ENCODE data around the gene ZNF469. TPM values are rescaled to one million over a fixed set of nuclear protein-coding genes. Genes with fewer than 3 reads are reported as not detected.

The ZNF469 gene
- total and polyA plus RNA-seq, 2 of the 13 experiments (the other 11 are each of a cell fraction or from before 2014, with no cell fraction given): not detected

DNA sequence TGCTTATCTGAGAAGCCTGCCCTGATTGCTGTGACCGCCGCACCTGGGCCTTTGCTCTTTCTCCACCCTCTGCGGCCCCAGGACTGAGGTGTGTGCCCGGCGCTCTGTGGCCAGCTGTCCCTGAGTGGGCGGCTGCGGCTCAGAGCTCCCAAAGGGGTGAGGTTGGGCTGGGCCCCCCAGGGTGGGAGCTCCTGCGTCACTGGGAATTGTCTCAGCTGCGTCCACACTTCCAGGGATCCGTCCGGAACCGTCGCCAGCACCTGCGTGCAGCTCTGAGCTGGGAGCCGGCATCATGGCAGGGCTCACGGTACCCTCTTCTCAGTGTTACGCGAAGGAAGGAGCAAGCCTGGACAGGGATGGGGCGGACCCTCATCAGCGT lies 24.3 kb downstream of the ZNF469 start:
- Histone ChIP-seq H2AFZ (ENCODE audit: low read length) (no peak overlapping the region), H4K20me1 (ENCODE audit: insufficient read depth, low read length) (no peaks in the 10 kb centered on the region; the same call in 1 of the 2 replicates), H3K36me3 (replicated peaks in 1 of 2; ENCODE audit: control insufficient read depth in 1 of 2, insufficient read depth in 2 of 2, low read length in 2 of 2) (no peaks in the 10 kb centered on the region), H3K4me2 (ENCODE audit: low read depth, low read length) (no peak overlapping the region), H3K9me3 (ENCODE audit: low read length) (no peaks in the 10 kb centered on the region), H3K4me3 (replicated peaks in 1 of 3; ENCODE audit: insufficient read depth in 1 of 3, low read depth in 2 of 3, low read length in 3 of 3) (no peak overlapping the region), H3K79me2 (ENCODE audit: insufficient read depth, low read length) (no peaks in the 10 kb centered on the region), H3K4me1 (ENCODE audit: insufficient read depth, low read length) (no peaks in the 10 kb centered on the region), H3K27ac (ENCODE audit: extremely low read length, insufficient read depth, low read length) (no peak overlapping the region), H3K27me3 (ENCODE audit: control insufficient read depth in 1 of 2, insufficient read depth in 2 of 2, low read length in 2 of 2) (peaks cover 15 to 65% of the 10 kb centered on the region in 2 experiments), H3K9ac (ENCODE audit: insufficient read depth, low read depth, low read length) (no peak overlapping the region)
- POLR2A ChIA-PET: no interaction called here
- CTCF ChIA-PET (ENCODE audit: low intra/inter-chr PET ratio, low total read pairs): no interaction called here
- in situ Hi-C loops (cut with HindIII; ENCODE audit: extremely low pct_ligation_motif_present, low pct_unique_long_range_greater_than_20kb) (no loop called here), intact Hi-C loops (cut with micrococcal nuclease; ENCODE audit: unreplicated experiment) (no loop called here)
- 44% methylated on average over 9 of the region's 20 CpGs for WGBS (ENCODE audit: low lambda C conversion rate)
- FAIRE-seq (no peak), ATAC-seq (peak; percentile 10), DNase-seq (ENCODE audit: low spot score) (no peak)
- 0 out of 2 replicates have a peak, but pooled peaks have one; percentile 30 for TF ChIP-seq MXD3 (CRISPR knock-in tag; IDR thresholded peaks at IDR 0.05)
- no peak for TF ChIP-seq SUZ12 (IDR thresholded peaks at IDR 0.05; ENCODE audit: low read depth, low read length)
- no TSS peak for BruUV-seq (replicated peaks)

- ChIA-PET CTCF (ENCODE audit: low intra/inter-chr PET ratio, low total read pairs) (interaction anchor here (1.1 kb wide), 1 partner anchor 213 kb away, joined by 3 read pairs; no protein-coding TSS in a partner anchor), POLR2A (no interaction called here)
- Histone ChIP-seq H3K9ac (ENCODE audit: insufficient read depth, low read depth, low read length) (no peak overlapping the region), H2AFZ (ENCODE audit: low read length) (no peak overlapping the region), H3K9me3 (ENCODE audit: low read length) (no peaks in the 10 kb centered on the region), H3K4me1 (ENCODE audit: insufficient read depth, low read length) (no peaks in the 10 kb centered on the region), H3K4me3 (replicated peaks in 1 of 3; ENCODE audit: insufficient read depth in 1 of 3, low read depth in 2 of 3, low read length in 3 of 3) (no peak overlapping the region), H3K79me2 (ENCODE audit: insufficient read depth, low read length) (no peaks in the 10 kb centered on the region), H4K20me1 (ENCODE audit: insufficient read depth, low read length) (no peaks in the 10 kb centered on the region; the same call in 1 of the 2 replicates), H3K36me3 (replicated peaks in 1 of 2; ENCODE audit: control insufficient read depth in 1 of 2, insufficient read depth in 2 of 2, low read length in 2 of 2) (no peaks in the 10 kb centered on the region), H3K4me2 (ENCODE audit: low read depth, low read length) (no peak overlapping the region), H3K27ac (ENCODE audit: extremely low read length, insufficient read depth, low read length) (no peak overlapping the region), H3K27me3 (ENCODE audit: control insufficient read depth in 1 of 2, insufficient read depth in 2 of 2, low read length in 2 of 2) (peaks cover 19 to 67% of the 10 kb centered on the region in 2 experiments)
- ATAC-seq (no peak), DNase-seq (ENCODE audit: low spot score) (no peak), FAIRE-seq (no peak)
- intact Hi-C loops (cut with micrococcal nuclease; ENCODE audit: unreplicated experiment) (no loop called here), in situ Hi-C loops (cut with HindIII; ENCODE audit: extremely low pct_ligation_motif_present, low pct_unique_long_range_greater_than_20kb) (no loop called here)
- WGBS (ENCODE audit: low lambda C conversion rate): 32% methylated on average over 5 of the region's 5 CpGs
- no TSS peak for BruUV-seq (replicated peaks)
- TF ChIP-seq HMG20B (CRISPR knock-in tag; conservative IDR thresholded peaks at IDR 0.05): no peak
- TF ChIP-seq ZSCAN25 (CRISPR knock-in tag; IDR thresholded peaks at IDR 0.05): no peak
- TF ChIP-seq FOXJ3 (CRISPR knock-in tag; IDR thresholded peaks at IDR 0.05; ENCODE audit: borderline replicate concordance): no peak
- TF ChIP-seq RFXAP (CRISPR knock-in tag; IDR thresholded peaks at IDR 0.05; ENCODE audit: borderline replicate concordance): no peak
- no peak for TF ChIP-seq WIZ (CRISPR knock-in tag; IDR thresholded peaks at IDR 0.05)
- no peak for TF ChIP-seq PRDM10 (CRISPR knock-in tag; IDR thresholded peaks at IDR 0.05; ENCODE audit: low read depth)
- no peak for TF ChIP-seq JDP2 (CRISPR knock-in tag; IDR thresholded peaks at IDR 0.05; ENCODE audit: borderline replicate concordance)
- TF ChIP-seq ZNF749 (CRISPR knock-in tag; IDR thresholded peaks at IDR 0.05; ENCODE audit: borderline replicate concordance): no peak
- TF ChIP-seq PHB2 (IDR thresholded peaks at IDR 0.05; ENCODE audit: partially characterized antibody): no peak
- no peak for TF ChIP-seq ZNF10 (CRISPR knock-in tag; IDR thresholded peaks at IDR 0.05; ENCODE audit: borderline replicate concordance, low read depth)
- TF ChIP-seq TCF7 (IDR thresholded peaks at IDR 0.05; ENCODE audit: low read depth): no peak
- TF ChIP-seq BHLHE40 (IDR thresholded peaks at IDR 0.05; ENCODE audit: low read length): peak; percentile 28; the same call in 1 of the 2 replicates
- TF ChIP-seq, protein P1, sequence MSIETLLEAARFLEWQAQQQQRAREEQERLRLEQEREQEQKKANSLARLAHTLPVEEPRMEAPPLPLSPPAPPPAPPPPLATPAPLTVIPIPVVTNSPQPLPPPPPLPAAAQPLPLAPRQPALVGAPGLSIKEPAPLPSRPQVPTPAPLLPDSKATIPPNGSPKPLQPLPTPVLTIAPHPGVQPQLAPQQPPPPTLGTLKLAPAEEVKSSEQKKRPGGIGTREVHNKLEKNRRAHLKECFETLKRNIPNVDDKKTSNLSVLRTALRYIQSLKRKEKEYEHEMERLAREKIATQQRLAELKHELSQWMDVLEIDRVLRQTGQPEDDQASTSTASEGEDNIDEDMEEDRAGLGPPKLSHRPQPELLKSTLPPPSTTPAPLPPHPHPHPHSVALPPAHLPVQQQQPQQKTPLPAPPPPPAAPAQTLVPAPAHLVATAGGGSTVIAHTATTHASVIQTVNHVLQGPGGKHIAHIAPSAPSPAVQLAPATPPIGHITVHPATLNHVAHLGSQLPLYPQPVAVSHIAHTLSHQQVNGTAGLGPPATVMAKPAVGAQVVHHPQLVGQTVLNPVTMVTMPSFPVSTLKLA (IDR thresholded peaks at IDR 0.05): peak; percentile 79
Observed at GRCh38 chr16:88407807-88408206, 25.0 kb downstream of the ZNF469 start.
